GM19452 (cell line): ENCODE measurements around the gene SPDYE8.
"Not testable (repeated sequence)": the region's sequence is repeated elsewhere in the genome, so short reads cannot be mapped to it uniquely, and the experiment has no call there.

Experiments used
- ATAC-seq: cut with Tn5 transposase; IDR thresholded peaks from one replicate; pipeline ENCODE4 v1.9.1; 2021; ENCODE audit not compliant: unreplicated experiment

The SPDYE8 gene, protein sequence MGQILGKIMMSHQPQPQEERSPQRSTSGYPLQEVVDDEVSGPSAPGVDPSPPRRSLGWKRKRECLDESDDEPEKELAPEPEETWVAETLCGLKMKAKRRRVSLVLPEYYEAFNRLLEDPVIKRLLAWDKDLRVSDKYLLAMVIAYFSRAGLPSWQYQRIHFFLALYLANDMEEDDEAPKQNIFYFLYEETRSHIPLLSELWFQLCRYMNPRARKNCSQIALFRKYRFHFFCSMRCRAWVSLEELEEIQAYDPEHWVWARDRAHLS

DNA sequence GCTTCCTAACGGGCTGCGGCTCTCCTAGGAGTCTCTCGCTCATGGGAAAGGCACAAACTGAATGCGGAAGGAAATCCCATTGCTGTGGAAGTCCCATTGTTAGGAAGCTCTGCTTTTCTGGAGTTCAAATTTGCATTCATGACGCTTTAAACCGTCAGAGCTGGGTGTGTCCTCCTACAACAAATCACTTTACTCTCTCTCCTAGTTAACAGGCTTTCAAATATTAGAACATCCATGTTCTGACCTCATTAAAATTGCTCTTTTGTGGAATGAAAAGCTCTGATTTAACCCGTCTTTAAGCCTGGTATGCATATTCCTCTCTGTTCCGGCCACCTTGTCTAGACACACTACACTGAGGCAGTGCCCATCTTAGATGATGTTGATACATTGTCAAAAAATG is at the start of gene SPDYE8:
TSS of gene SPDYE8 (minus strand) at position 101 of the 400 bp plus-strand sequence. CDS start 1,800 bp downstream, outside the sequence.
- not testable (repeated sequence) for ATAC-seq

- not testable (repeated sequence) for ATAC-seq
These were observed 28.2 kb upstream of the SPDYE8 start, which contains the start of gene SPDYE11 for GRCh38 chr7:73057811-73058210. SPDYE11 (minus strand) TSS chr7:73057911; CDS start chr7:73056111, 1,800 bp downstream.

DNA sequence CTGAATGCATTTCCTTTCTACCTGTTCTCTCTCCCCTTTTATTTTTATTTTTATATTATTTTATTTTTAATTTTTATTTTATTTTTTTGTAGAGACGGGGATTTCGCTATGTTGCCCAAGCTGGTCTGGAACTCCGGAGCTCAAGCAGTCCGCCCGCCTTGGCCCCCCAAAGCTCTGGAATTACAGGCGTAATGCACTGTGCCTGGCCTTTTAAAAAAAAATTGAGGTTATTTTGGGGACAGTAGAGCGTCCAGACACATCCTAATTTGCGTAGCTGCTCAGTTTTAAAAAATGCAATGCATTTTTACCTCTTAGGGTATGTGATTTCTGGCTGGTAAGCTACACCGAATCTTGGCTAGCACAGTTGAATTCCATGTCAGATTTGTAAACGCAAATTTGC is 23.1 kb downstream of the SPDYE8 start:
- not testable (repeated sequence) for ATAC-seq

GRCh38 chr7:73005693-73006447 is 23.7 kb downstream of the SPDYE8 start:
- ATAC-seq = peak; percentile 72

- peak; percentile 82 for ATAC-seq
These were observed 24.2 kb downstream of the SPDYE8 start for GRCh38 chr7:73005356-73005692.

- not testable (repeated sequence) for ATAC-seq
These were observed 31.6 kb downstream of the SPDYE8 start for GRCh38 chr7:72997887-72998468.

- ATAC-seq = not testable (repeated sequence)
These were observed 32.1 kb downstream of the SPDYE8 start for GRCh38 chr7:72997447-72997846.

- ATAC-seq = not testable (repeated sequence)
These were observed 34.1 kb downstream of the SPDYE8 start for GRCh38 chr7:72995484-72995883.

GRCh38 chr7:72990146-72990913 is 39.2 kb downstream of the SPDYE8 start:
- ATAC-seq = not testable (repeated sequence)

DNA sequence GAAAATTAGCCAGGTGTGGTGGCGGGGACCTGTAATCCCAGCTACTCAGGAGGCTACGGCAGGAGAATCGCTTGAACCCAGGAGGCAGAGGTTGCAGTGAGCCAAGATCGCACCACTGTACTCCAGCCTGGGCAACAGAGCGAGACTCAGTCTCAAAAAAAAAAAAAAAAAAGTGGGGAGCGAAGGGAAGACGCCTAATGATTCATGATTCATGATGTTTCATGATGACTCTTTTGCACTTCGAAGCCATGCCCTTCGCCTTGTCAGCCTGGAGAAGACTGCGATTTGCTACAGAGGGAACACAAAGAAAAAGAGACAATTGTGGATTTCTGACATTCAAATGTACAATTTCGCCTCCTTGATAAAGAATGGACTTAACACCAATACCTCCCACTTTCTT is 47.5 kb downstream of the SPDYE8 start:
- not testable (repeated sequence) for ATAC-seq

GRCh38 chr7:72980382-72980781 is 49.2 kb downstream of the SPDYE8 start:
- not testable (repeated sequence) for ATAC-seq

GRCh38 chr7:72976434-72976833 is 53.1 kb downstream of the SPDYE8 start:
- ATAC-seq = not testable (repeated sequence)

DNA sequence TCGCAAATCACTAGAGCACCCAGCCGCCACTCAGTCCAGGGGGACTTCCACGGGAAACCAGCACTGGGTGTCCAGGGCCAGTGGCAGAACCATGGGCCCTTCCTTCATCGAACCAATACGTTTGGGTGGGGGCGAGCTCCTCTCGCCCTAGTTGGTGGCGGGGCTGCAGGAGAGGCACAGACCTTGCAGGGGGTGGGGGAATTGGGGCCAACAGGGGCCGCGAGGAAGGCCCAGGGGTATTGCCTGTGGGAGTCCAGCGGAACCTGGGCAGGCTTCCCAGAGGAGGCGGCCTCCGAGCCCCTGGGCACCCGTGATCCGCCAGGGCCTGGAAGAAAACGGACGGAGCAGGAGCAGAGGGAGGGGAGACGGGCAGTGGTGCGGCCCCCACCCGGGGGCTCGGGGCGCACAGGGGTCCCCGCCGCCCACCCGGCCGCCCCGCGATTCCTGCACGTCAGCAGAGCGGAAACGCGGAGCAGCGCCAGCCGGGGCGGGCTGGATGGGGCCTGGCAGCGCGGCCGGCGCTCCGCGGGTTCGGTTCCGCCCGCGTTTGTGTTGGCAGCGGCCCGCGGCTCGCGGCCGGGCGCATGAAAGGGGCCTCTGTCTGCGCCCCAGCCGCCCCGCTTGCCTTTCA is 53.8 kb downstream of the SPDYE8 start:
- not testable (repeated sequence) for ATAC-seq

DNA sequence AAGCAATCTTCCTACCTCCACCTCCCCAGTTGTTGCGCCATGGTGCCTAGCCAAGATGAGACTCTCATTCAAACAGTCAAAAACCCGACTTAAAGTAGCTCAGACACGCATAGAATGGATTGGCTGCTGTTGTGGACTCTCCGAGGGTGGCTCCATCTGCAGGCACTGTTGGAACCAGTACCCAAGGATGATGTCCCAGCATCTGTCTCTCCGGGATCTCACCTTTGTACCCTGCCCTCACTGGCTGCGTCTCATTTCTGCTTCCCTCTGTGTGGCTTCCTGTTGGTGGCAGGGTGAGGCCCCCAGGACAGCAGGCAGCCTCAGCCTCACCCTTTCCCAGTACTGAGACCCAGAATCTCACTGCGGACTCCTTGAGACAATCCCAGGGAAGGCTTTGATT is 54.8 kb downstream of the SPDYE8 start:
- not testable (repeated sequence) for ATAC-seq

GRCh38 chr7:72971505-72971904 is 58.1 kb downstream of the SPDYE8 start:
- ATAC-seq = not testable (repeated sequence)
